HFF-Myc (cell line): ENCODE data around the gene OR14A2.
"Not testable (repeated sequence)": the region's sequence is repeated elsewhere in the genome, so short reads cannot be mapped to it uniquely, and the experiment has no call there.

Experiments
- DNase-seq: peaks from one replicate; pipeline ENCODE4 v3.0.0-alpha.2; 2011; ENCODE audit warnings: low read depth; ENCODE audit errors: extremely low read depth
- H3K4me3 ChIP-seq: replicated peaks from 2 replicates; pipeline ENCODE4 v1.5.1; 2011; ENCODE audit warnings: low read depth, mild to moderate bottlenecking, control low read depth, low read length
- CTCF ChIP-seq: IDR thresholded peaks from 2 replicates; pipeline ENCODE4 v1.5.1; 2012; ENCODE audit warnings: mild to moderate bottlenecking, low read depth, low read length, control low read depth; ENCODE audit errors: missing control alignments

Gene OR14A2

DNA sequence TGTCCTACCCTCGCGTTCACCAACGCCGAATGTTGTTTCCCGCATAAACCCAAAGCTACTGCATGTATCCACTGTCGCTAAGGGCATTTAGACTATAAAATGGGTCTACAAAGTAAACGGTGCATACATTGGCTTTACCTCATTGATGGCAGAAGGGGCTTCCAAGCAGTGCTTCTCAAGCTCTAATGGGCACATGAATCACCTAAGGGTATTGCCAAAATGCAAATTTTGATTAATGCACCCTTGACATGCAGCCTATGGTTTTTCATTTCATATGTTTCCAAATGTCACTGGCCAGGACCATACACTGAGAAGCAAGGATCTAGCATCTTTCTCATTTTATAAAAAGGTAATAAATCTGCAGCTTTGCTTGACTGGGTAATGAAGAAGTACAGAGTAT, 34.2 kb downstream of the OR14A2 start:
- no peak for TF ChIP-seq CTCF
- no peak overlapping the region for H3K4me3 ChIP-seq
- DNase-seq: no peak

DNA sequence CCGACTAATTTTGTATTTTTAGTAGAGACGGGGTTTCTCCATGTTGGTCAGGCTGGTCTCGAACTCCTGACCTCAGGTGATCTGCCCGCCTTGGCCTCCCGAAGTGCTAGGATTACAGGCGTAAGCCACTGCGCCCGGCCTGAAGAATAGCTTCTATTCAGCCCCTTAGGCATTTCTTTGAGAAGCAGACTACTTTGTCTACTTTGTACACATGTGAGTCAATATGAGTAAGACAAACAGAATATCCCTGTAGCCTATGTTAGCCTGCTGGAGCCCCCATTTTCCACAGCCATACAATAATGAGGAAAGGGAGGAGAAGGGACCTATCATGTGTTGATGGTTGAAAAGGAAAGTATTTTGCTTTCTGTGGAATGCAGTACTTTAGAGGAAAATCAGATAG, 37.3 kb downstream of the OR14A2 start:
- DNase-seq, H3K4me3 ChIP-seq: not testable (repeated sequence)

GRCh38 chr1:247701338-247701737, 46.6 kb downstream of the OR14A2 start:
- no peak overlapping the region for H3K4me3 ChIP-seq
- TF ChIP-seq CTCF: no peak
- DNase-seq: no peak

DNA sequence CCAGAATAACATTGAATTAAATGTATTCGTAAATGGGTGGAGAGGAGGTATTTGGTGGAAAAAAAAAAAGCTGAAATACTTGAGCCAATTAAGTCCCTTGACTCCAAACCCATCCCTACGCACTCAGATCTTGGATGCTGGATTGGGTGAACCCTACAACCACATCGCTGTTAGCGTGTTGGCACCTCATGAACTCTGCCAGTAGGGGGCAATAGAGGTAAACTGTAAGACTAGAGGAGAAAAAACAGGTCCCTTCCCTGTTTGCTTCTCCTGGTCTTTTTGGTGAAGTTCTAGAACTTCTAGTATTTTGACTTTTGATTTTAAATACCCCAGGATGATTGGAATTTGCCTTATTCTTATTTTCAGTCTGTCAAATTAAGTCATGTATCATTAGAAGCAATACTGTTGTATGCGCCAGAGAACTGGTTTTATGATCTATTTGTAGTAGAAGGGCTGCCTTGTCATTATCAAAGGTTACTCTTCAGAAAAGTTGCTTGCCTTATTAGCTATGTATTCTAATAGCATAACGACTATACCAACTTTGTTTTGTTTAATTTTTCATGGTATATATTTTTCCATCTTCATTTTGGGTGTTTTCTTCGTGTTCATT, 66.5 kb downstream of the OR14A2 start:
- DNase-seq: peak; percentile 4
- H3K4me3 ChIP-seq: no peak overlapping the region
- peak; percentile 61 for TF ChIP-seq CTCF

DNA sequence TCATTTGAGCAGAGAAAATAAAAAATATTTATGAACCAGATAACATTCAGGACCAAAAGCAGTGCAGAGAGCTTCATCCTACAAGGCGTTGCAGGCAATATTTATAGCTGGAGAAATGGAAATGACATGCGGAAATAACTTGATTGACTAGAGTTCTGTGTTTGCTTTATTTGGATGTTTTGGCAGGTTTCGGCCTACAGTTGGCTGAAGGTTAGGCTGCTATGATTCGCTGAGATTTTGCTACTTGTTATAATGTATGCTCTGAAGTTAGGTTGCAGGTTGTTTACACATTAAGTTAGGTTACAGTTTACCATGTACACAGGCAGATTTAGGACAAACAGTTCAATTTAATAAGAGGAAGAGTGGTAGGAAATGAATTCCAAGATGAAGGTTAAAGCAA, 67.8 kb downstream of the OR14A2 start:
- DNase-seq: no peak
- H3K4me3 ChIP-seq: no peak overlapping the region
- TF ChIP-seq CTCF: no peak

DNA sequence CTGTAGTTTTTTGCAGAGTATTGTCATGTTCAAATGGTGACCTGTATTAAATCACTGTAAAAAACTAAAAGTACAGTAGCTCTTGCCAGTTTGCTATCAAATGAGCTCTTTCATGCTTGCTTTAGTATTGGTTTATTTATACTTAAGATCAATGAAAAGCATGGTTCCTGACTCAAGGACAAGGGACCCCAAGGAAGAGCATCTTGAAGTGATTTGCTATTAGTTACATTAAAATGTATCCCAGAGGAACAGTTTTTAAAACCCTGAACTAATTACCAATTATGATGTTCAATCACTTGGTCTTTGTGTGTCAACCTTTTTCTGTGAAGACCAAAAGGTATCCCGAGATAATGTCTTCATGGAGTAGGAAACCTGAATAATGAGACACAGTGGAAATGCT, 68.3 kb downstream of the OR14A2 start, which contains the start of gene OR13G1:
OR13G1 (minus strand) TSS at position 101 of the 400 bp plus-strand sequence. CDS start 6,698 bp downstream, outside the sequence.
- no peak for TF ChIP-seq CTCF
- no peak within 1 kb of the TSS for H3K4me3 ChIP-seq
- no peak for DNase-seq
